B cell (primary cell): Measurements from ENCODE around the gene AFAP1L1. TPM values are rescaled to one million over a fixed set of nuclear protein-coding genes. Genes with fewer than 3 reads are reported as not detected.

Source experiments
- ATAC-seq: fragments of 200-7000 bp; cut with Tn5 transposase; one replicate; pipeline ENCODE4 v1.10.0; 2021; ENCODE audit warnings: low read depth, mild to moderate bottlenecking, moderate number of reproducible peaks, moderate library complexity
- CTCF ChIA-PET: fragments of 350-600 bp; sonication (Branson Sonifier 250); formaldehyde crosslinking; loops from one replicate; lab custom pipeline; 2021; ENCODE audit warnings: antibody characterized with exemption, inconsistent platforms; lab: Charles Lee
- POLR2A ChIA-PET: fragments of 350-600 bp; sonication (Branson Sonifier 250); formaldehyde crosslinking; loops from one replicate; lab custom pipeline; 2021; ENCODE audit warnings: antibody characterized with exemption; lab: Charles Lee
- DNase-seq: peaks from one replicate; pipeline ENCODE4 v3.0.0; 2013
- H2AFZ ChIP-seq: 2 replicates; pipeline ENCODE4 v1.6.1; 2012; ENCODE audit warnings: mild to moderate bottlenecking, low read depth, low read length; ENCODE audit not compliant: insufficient read depth, poor library complexity, severe bottlenecking
- H3K27ac ChIP-seq, 2 donors: 1 replicate in 1 of 2; 2 replicates in 1 of 2; pipeline ENCODE4 v1.5.1; 2012 to 2013; ENCODE audit warnings: low read length in 2 of 2, mild to moderate bottlenecking in 2 of 2, moderate library complexity in 1 of 2
- H3K27me3 ChIP-seq, 4 experiments: fragments of 200-600 bp in 1 of 4; sonication (generic) in 1 of 4; replicated peaks in 1 of 4; 1 replicate in 2 of 4; 2 replicates in 2 of 4; pipeline versions ENCODE4 v1.6.1 to v1.7.0; 2013 to 2016; ENCODE audit warnings: low read length in 3 of 4, mild to moderate bottlenecking in 2 of 4, mixed read lengths in 1 of 4, moderate library complexity in 1 of 4; ENCODE audit not compliant: insufficient read depth in 4 of 4, control insufficient read depth in 3 of 4; ENCODE audit errors: control extremely low read depth in 1 of 4
- H3K36me3 ChIP-seq, 2 experiments: replicated peaks in 1 of 2; 1 replicate in 1 of 2; 2 replicates in 1 of 2; pipeline versions ENCODE4 v1.6.1 to v1.7.1; 2013; ENCODE audit warnings: low read length in 1 of 2; ENCODE audit not compliant: insufficient read depth in 2 of 2, control insufficient read depth in 1 of 2; ENCODE audit errors: control extremely low read depth in 1 of 2, extremely low read depth in 1 of 2
- H3K4me1 ChIP-seq, 2 donors: fragments of 200-600 bp in 1 of 2; sonication (generic) in 1 of 2; 1 replicate in 1 of 2; 2 replicates in 1 of 2; pipeline versions ENCODE4 v1.5.1 to v1.6.1; 2013 to 2017; ENCODE audit warnings: low read length in 2 of 2; ENCODE audit not compliant: control insufficient read depth in 2 of 2, insufficient read depth in 2 of 2
- H3K4me2 ChIP-seq: replicated peaks from 2 replicates; pipeline ENCODE3; 2012; ENCODE audit warnings: mild to moderate bottlenecking, low read depth, low read length; ENCODE audit not compliant: poor library complexity, severe bottlenecking
- H3K4me3 ChIP-seq, 5 experiments: fragments of 200-600 bp in 1 of 5; sonication (generic) in 1 of 5; 1 replicate in 3 of 5; 2 replicates in 2 of 5; pipeline versions ENCODE4 v1.5.1 to v1.7.0; 2011 to 2016; ENCODE audit warnings: low read length in 4 of 5, mild to moderate bottlenecking in 4 of 5, low read depth in 2 of 5, control low read depth in 1 of 5, moderate library complexity in 1 of 5; ENCODE audit not compliant: insufficient read depth in 1 of 5; ENCODE audit errors: control extremely low read depth in 1 of 5, extremely low read depth in 1 of 5
- H3K79me2 ChIP-seq: fragments of 200-600 bp; sonication (generic); one replicate; pipeline ENCODE4 v1.6.0; 2016; ENCODE audit warnings: low read length; ENCODE audit not compliant: control insufficient read depth, insufficient read depth
- H3K9ac ChIP-seq: fragments of 200-600 bp; sonication (generic); 2 replicates; pipeline ENCODE4 v1.6.1; 2017; ENCODE audit warnings: mild to moderate bottlenecking, low read length, moderate library complexity
- H3K9me3 ChIP-seq, 3 donors: one replicate each; pipeline versions ENCODE4 v1.6.1 to v1.7.1; 2013; ENCODE audit warnings: low read length in 2 of 3; ENCODE audit not compliant: control insufficient read depth in 2 of 3, insufficient read depth in 1 of 3; ENCODE audit errors: control extremely low read depth in 1 of 3
- H4K20me1 ChIP-seq: 2 replicates; pipeline ENCODE4 v1.6.0; 2012; ENCODE audit warnings: mild to moderate bottlenecking, low read length; ENCODE audit not compliant: insufficient read depth, control insufficient read depth, poor library complexity, severe bottlenecking
- H3K27ac Mint-ChIP-seq: one replicate; pipeline ENCODE4 v1.8.0; 2021; ENCODE audit warnings: mixed read lengths
- H3K27me3 Mint-ChIP-seq: one replicate; pipeline ENCODE4 v1.8.0; 2021; ENCODE audit warnings: mixed read lengths
- H3K4me1 Mint-ChIP-seq: one replicate; pipeline ENCODE4 v1.8.0; 2021; ENCODE audit warnings: mixed read lengths
- H3K4me3 Mint-ChIP-seq: one replicate; pipeline ENCODE4 v1.8.0; 2021; ENCODE audit warnings: mixed read lengths
- H3K9me3 Mint-ChIP-seq: one replicate; pipeline ENCODE4 v1.8.0; 2022; ENCODE audit warnings: mixed read lengths; ENCODE audit not compliant: insufficient read depth
- CTCF ChIP-seq: fragments of 200-600 bp; IDR thresholded peaks from one replicate; pipeline ENCODE4 v1.8.0; 2022; ENCODE audit warnings: antibody characterized with exemption, mild to moderate bottlenecking
- EZH2 ChIP-seq: IDR thresholded peaks from 2 replicates; pipeline ENCODE4 v1.6.1; 2012; ENCODE audit warnings: borderline replicate concordance, low read depth, mild to moderate bottlenecking, moderate library complexity, low read length; ENCODE audit not compliant: insufficient read depth, poor library complexity, severe bottlenecking
- WGBS: methylation state at CpG from one replicate; pipeline ENCODE4 v1.1.5; 2013; ENCODE audit warnings: missing lambda C conversion rate; ENCODE audit not compliant: insufficient coverage; 5-methylcytosine and 5-hydroxymethylcytosine counted together
- intact Hi-C: fragments of 100-400 bp; cut with micrococcal nuclease; formaldehyde crosslinking; loops from one replicate; pipeline ENCODE4 v1.10.0; 2022
- polyA plus RNA-seq: library from polyadenylated mRNA; depleted of rRNA; stranded (reverse); fragments of >200 nt; gene quantifications from 2 replicates; pipeline ENCODE4 v1.2.3, GENCODE V29; 2012
- total RNA-seq, 2 donors: library from RNA; stranded (reverse); fragments of 120-200 nt in 1 of 2; gene quantifications; 1 replicate in 1 of 2; 2 replicates in 1 of 2; pipeline versions ENCODE4 v1.2.3 to v1.2.4, GENCODE V29; 2013 to 2022

AFAP1L1 gene
- total and polyA plus RNA-seq, 2 donors (not counting 1 experiment from before 2014, with no cell fraction given), result not detected

- POLR2A ChIA-PET, result no interaction called here
- Histone ChIP-seq H3K9ac (no peak overlapping the region), H3K79me2 (no peaks in the 10 kb centered on the region), H3K27me3 (peaks cover 0 to 3% (median 0%) of the 10 kb centered on the region in 4 experiments), H3K27ac (no peak overlapping the region), H3K4me3 (no peak overlapping the region), H3K4me1 (peaks cover 7 to 10% of the 10 kb centered on the region in 2 donors), H2AFZ (no peak overlapping the region), H4K20me1 (no peaks in the 10 kb centered on the region), H3K9me3 (peaks cover 0 to 15% (median 0%) of the 10 kb centered on the region in 3 donors), H3K4me2 (no peak overlapping the region), H3K36me3 (no peaks in the 10 kb centered on the region)
- intact Hi-C loops, result no loop called here
- H3K27ac Mint-ChIP-seq, result no peak overlapping the region
- peaks cover 34% of the 10 kb centered on the region for H3K27me3 Mint-ChIP-seq
- no CpG with 5 or more reads among the region's 3 CpGs for WGBS
- peaks cover 10% of the 10 kb centered on the region for H3K4me1 Mint-ChIP-seq
- TF ChIP-seq EZH2 (no peak), CTCF (no peak)
- DNase-seq (no peak), ATAC-seq (no peak)
- peaks cover 3% of the 10 kb centered on the region for H3K9me3 Mint-ChIP-seq
- no peak overlapping the region for H3K4me3 Mint-ChIP-seq
- CTCF ChIA-PET, result no interaction called here
Measured at GRCh38 chr5:149242339-149242738, 29.3 kb upstream of the AFAP1L1 start.

- Histone ChIP-seq H3K36me3 (no peaks in the 10 kb centered on the region), H4K20me1 (no peaks in the 10 kb centered on the region), H2AFZ (no peak overlapping the region), H3K4me3 (no peak overlapping the region), H3K79me2 (no peaks in the 10 kb centered on the region), H3K27ac (no peak overlapping the region), H3K9me3 (peaks cover 0 to 4% (median 0%) of the 10 kb centered on the region in 3 donors), H3K4me1 (no peaks in the 10 kb centered on the region), H3K27me3 (peaks cover 0 to 9% (median 0%) of the 10 kb centered on the region in 4 experiments), H3K9ac (no peak overlapping the region), H3K4me2 (no peak overlapping the region)
- H3K9me3 Mint-ChIP-seq, result peaks cover 3% of the 10 kb centered on the region
- DNase-seq (no peak), ATAC-seq (no peak)
- CTCF ChIA-PET, result no interaction called here
- H3K4me3 Mint-ChIP-seq, result no peak overlapping the region
- H3K27me3 Mint-ChIP-seq, result peaks cover 33% of the 10 kb centered on the region
- H3K27ac Mint-ChIP-seq, result no peak overlapping the region
- intact Hi-C loops, result no loop called here
- WGBS, result 83% methylated on average over 2 of the region's 4 CpGs
- TF ChIP-seq EZH2, result no peak
- TF ChIP-seq CTCF, result no peak
- H3K4me1 Mint-ChIP-seq, result no peaks in the 10 kb centered on the region
- POLR2A ChIA-PET, result no interaction called here
Measured at GRCh38 chr5:149246906-149247305, 24.8 kb upstream of the AFAP1L1 start.
